ENCODE measurements around the gene CHMP4A. TPM values are rescaled to one million over a fixed set of nuclear protein-coding genes. Genes with fewer than 3 reads are reported as not detected.
"Not testable (repeated sequence)": the region's sequence is repeated elsewhere in the genome, so short reads cannot be mapped to it uniquely, and the experiment has no call there.

The CHMP4A gene
- total RNA-seq, 1 donor from 2014 or later: 5.3 TPM

DNA sequence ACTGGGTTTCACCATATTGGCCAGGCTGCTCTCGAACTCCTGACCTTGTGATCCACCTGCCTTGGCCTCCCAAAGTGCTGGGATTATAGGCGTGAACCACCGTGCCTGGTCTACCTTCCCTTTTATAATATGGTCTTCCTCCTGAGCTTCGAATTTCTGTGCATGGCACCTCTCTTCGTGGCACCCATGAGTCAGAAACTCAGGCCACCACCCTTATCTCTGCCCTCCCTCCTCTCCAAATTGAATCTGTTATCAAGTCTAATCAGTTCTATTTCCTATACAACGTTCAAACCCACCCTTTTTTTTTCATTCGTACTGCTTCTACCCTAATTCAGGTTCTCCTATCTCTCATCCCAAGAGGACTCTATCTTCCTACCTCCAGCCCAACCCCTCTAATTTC is 34.1 kb upstream of the CHMP4A start:
- DNase-seq (ENCODE audit: low spot score): no peak

GRCh38 chr14:24246765-24247212 is 33.5 kb upstream of the CHMP4A start:
- no peak for DNase-seq (ENCODE audit: low spot score)

DNA sequence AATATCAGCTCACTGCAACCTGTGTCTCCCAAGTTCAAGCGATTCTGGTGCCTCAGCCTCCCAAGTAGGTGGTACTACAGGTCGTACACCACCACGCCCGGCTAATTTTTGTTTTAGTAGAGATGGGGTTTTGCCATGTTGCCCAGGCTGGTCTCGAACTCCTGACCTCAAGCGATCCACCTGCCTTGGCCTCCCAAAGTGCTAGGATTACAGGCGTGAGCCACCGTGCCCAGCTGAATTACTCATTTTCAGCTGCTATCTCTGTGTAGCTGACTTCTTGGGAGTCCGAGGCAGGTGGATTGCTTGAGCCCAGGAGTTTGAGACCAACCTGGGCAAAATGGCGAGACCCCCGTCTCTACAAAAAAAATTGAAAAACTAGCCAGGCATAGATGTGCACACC is 32.1 kb upstream of the CHMP4A start:
- not testable (repeated sequence) for DNase-seq (ENCODE audit: low spot score)

DNA sequence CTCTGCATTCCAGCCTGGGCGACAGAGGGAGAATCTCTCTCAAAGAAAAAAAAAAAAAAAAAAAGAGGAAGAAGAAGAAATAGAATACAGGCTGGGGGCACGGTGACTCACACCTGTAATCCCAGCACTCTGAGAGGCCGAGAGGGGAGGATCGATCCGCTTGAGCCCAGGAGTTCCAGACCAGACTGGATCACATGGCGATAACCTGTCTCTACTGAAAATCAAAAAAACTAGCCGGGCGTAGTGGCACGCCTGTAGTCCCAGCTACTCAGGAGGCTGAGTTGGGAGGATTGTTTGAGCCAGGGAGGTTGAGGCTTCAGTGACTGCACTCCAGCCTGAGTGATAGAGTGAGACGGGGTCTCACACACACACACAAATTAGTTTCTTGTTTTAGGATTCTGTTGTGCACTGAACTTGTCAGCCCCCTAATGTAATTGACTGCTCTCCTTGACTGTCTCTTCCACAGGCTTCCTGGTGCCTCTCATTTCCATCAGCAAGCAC is 30.1 kb upstream of the CHMP4A start:
- DNase-seq (ENCODE audit: low spot score): no peak

GRCh38 chr14:24241829-24242443 is 28.6 kb upstream of the CHMP4A start:
- DNase-seq (ENCODE audit: low spot score): peak; percentile 98

GRCh38 chr14:24240110-24240918 is 27.0 kb upstream of the CHMP4A start:
- no peak for DNase-seq (ENCODE audit: low spot score)

GRCh38 chr14:24238527-24239037 is 25.3 kb upstream of the CHMP4A start:
- no peak for DNase-seq (ENCODE audit: low spot score)

- DNase-seq (ENCODE audit: low spot score): no peak
Observed at GRCh38 chr14:24238123-24238522, 24.8 kb upstream of the CHMP4A start.

DNA sequence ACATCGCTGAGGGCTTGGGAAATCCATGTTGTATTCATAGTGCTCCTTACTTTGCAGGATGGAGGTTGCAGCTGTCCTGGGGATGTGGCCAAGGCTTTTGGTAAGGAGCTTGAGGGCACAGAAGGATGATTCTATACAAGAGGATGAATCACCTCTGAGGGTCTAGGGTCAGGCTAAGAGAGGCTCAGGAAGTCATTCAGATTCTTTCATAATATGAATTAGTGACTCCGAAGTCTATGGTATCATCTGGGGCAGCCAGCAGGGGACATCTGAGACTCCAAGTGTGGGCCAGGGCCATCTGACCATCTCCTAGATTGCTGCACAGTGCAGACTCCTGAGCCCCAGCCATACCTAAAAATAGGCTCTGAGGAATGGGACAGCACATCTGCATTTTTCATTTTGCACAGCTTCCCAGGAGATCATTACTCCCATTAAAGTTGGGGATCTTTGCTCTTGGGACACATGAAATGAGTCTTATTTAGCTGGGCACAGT is 24.2 kb upstream of the CHMP4A start:
- no peak for DNase-seq (ENCODE audit: low spot score)

DNA sequence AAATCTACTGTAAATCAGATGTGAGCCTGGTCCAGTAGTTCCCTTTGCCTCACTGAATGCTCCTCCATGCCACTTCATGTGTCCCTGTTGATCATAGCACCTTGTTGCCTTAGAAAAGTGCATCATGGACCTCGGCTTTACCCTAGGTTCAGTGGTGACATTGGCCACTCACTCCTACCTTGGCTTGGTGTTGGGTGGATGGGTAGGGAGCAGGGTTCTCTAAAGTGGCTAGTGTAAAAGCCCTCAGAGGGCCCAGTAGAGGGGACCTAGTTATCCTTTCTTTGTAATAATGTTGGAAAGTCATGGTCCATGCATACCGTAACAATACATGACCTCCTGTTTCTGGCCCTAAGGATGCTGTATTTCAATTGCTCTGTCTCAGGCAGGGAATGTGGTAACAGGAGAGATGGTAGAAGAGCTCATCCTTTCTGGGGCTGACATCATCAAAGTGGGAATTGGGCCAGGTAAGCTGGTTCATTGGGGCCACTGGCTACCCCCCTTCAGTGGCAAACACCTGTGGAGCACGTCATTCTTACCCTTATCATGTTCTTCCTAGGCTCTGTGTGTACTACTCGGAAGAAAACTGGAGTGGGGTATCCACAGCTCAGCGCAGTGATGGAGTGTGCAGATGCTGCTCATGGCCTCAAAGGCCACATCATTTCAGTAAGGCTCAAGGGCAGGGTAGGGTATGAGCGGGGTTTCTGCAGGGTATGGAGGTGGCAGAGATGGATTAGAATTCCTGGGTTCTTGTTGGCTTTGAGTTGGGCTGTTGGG is 23.6 kb upstream of the CHMP4A start:
- no peak for DNase-seq (ENCODE audit: low spot score)

DNA sequence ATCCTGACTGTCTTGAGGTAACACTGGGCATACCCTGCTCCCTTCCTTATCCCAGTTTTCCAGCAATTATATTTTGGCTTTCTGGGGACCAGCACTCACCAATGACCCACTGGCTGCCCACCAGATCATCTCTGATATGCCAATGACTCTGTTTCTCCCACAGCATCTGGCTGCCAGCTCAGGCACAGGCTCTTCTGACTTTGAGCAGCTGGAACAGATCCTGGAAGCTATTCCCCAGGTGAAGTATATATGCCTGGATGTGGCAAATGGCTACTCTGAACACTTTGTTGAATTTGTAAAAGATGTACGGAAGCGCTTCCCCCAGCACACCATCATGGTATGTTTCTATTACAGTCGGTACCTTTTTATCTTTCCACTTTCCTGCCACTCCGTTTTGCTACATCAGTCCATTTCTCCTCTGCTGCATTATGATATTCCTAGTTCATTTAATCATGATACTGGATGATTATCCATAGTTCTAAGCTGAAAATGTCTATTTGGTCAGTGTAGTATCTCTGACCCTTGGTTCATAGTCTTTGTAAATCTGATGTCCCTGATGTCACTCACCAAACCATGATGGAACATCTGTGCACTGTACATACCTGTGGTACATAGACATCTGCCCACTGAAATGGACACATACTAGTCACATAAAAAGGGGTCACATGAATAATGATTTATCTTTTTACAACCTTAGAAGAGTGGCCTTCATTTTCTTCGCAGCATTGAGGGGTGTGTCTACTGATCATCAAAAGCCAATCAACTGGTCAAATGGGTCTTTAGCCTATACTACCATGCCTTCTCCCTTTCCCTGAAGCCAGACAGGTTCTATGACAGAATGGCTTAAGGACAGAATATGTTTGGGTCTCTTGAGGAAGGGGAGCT is 22.8 kb upstream of the CHMP4A start:
- DNase-seq (ENCODE audit: low spot score): no peak

- no peak for DNase-seq (ENCODE audit: low spot score)
Observed at GRCh38 chr14:24234095-24235005, 21.1 kb upstream of the CHMP4A start.

DNA sequence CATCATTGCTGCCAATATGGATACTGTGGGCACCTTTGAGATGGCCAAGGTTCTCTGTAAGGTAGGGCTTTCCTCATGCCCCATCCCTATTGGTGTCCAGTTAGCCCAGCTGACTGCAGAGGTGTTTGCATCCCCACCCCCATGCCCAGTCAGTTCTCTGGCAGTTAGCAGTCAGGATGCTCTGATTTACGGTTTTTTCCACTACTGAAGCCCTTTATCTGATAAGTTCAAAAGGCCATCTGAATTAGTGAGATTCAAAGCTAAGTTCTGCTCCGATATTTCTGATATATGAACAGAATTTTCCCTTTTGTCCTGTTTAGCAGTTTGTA is 20.2 kb upstream of the CHMP4A start:
- no peak for DNase-seq (ENCODE audit: low spot score)

- peak; percentile 89 for DNase-seq (ENCODE audit: low spot score)
Observed at GRCh38 chr14:24232645-24233537, 19.6 kb upstream of the CHMP4A start, which contains the start of gene GMPR2. GMPR2 (plus strand) TSS chr14:24232929; CDS start chr14:24233254, 325 bp downstream.

- DNase-seq (ENCODE audit: low spot score): peak; percentile 96
Observed at GRCh38 chr14:24232121-24232644, 18.9 kb upstream of the CHMP4A start, which contains the start of gene NEDD8. NEDD8 (minus strand) TSS chr14:24232367; CDS start chr14:24232267, 100 bp downstream.

DNA sequence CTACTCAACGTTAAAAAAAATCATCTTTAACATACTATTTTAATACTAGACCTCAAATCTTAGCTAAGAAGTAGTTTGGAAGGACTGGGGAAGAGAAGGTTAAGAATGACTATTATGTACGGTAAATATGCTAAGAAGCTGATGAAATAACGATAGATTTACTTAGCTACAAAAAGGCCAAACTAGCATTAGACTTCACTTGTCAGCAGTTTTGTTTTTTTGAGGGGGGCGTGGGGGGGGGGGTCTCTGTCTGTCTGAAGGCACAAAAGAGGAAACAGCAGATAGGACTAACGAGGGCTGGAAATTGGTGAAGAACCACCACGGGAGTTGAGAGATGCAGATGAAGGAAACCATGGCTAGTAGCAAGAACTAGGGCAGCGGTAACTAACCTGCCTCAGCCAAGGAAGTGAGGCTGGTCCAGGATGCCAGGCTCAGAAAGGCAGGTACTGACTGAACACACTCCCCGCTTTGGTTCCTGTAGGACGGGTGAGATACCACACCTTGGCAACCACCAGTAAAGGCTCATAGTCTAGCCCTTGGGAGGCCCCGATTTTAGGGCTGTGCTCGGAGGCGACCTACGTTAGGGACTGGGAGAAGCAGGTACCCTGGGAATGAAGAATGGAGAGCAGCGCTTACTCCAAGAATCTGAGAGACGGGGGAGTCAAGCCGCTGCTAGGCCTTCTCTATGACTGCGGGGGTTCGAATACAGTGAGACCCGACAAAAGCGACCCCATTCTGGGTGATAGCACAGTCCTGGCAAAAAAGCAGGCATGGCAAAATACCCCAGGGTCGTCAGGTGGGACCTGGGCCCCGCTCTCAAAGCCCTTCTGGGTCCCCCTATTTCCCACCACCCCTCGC is 18.2 kb upstream of the CHMP4A start:
- DNase-seq (ENCODE audit: low spot score): no peak

GRCh38 chr14:24228902-24229301 is 15.6 kb upstream of the CHMP4A start:
- no peak for DNase-seq (ENCODE audit: low spot score)

All from umbilical cord (tissue), 2 donors.